ENCODE measurements around the gene ITGB7.

DNA sequence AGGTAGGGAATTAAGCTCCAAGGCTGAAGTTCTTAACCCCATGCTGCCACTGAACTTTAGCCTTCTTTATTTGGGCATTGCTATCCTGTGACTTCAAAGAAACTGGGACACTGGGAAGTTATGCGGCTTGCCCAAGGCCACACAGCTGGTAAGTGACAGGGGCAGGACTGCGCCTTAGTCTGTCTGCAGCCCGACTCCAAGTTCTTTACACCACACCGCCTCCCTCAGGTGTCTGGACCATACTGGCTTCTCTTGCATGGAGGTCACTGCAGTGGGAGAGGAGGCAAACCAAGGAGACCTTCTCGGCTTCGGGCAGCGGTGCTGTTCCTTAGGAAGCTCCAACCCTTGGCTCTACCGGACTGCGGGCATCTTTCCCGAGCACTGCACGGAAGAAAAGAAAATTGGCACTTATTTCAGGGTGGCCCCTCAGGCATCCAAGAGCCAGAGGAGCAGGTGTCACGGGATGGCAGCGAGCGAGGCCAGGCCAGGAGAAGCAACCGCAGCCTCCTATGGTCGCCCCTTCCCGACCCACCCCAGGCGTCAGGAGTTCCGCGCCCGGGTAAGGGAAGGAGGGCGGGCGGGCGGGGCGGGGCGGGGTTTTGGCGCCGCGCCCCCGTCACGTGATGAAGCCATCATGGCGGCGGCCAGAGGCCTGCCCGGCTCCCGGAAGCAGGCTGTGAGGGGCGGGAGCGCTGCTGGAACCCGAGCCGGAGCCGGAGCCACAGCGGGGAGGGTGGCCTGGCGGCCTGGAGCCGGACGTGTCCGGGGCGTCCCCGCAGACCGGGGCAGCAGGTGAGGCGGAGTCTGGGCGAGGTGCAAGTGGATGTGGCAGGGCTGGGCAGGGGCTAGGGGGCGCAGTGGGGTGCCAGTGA lies 44.7 kb upstream of the ITGB7 start:
- TF ChIP-seq POLR2A (IDR thresholded peaks at IDR 0.05), result peak; percentile 10 to 54
- TF ChIP-seq, protein P1, sequence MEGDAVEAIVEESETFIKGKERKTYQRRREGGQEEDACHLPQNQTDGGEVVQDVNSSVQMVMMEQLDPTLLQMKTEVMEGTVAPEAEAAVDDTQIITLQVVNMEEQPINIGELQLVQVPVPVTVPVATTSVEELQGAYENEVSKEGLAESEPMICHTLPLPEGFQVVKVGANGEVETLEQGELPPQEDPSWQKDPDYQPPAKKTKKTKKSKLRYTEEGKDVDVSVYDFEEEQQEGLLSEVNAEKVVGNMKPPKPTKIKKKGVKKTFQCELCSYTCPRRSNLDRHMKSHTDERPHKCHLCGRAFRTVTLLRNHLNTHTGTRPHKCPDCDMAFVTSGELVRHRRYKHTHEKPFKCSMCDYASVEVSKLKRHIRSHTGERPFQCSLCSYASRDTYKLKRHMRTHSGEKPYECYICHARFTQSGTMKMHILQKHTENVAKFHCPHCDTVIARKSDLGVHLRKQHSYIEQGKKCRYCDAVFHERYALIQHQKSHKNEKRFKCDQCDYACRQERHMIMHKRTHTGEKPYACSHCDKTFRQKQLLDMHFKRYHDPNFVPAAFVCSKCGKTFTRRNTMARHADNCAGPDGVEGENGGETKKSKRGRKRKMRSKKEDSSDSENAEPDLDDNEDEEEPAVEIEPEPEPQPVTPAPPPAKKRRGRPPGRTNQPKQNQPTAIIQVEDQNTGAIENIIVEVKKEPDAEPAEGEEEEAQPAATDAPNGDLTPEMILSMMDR (IDR thresholded peaks at IDR 0.05), result peak in 4 of 6 experiments; percentile 22 to 40 (median 36)

Measured in adrenal gland (tissue), 5 donors.